ENCODE results near the gene ALS2. TPM values are rescaled to one million over a fixed set of nuclear protein-coding genes. Genes with fewer than 3 reads are reported as not detected.

ALS2 gene
- total and polyA plus RNA-seq, 2 of the 8 experiments (the other 6 are each of a cell fraction or from before 2014, with no cell fraction given), result 12.1 to 34.5 TPM

DNA sequence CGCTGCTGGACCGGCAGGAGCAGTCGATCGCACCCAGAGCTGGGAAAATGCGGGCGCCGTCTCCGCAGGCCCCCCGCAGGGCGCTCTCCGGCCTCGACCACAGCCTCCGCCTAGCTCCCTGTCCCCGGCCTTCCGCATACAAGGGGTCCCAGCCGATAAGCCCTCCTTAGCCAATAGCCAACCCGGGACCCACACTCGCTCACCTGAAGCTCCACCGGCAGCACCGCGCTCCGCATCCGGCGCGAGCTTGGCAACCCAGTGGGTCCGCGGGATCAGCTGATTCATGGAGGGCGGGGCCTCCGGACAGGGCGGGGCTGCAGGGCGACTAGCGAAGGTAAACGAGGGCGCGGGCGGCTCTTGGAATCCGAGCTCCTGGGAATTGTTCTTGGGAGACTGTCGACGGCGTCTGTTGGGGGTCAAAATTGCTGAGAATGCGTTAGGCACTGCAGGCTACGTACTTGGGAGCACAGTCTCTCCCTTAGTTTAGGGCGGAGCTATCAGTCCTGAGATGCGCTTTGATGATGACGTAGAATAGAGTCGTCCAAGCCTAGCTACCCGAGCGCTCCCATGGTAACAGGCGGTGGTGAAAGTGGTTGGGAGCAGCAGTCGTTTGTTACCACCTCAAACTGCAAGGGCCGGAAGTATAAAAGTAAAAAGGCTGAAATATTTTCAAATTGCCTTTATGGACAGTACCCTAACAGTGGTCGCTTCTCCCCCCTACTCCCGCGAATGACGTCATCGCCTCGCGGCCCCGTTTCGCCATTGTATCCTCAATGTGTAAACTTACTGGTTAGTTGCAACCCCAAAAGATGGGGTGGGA lies at the start of gene ALS2 (continued):
- TF ChIP-seq, protein P1, sequence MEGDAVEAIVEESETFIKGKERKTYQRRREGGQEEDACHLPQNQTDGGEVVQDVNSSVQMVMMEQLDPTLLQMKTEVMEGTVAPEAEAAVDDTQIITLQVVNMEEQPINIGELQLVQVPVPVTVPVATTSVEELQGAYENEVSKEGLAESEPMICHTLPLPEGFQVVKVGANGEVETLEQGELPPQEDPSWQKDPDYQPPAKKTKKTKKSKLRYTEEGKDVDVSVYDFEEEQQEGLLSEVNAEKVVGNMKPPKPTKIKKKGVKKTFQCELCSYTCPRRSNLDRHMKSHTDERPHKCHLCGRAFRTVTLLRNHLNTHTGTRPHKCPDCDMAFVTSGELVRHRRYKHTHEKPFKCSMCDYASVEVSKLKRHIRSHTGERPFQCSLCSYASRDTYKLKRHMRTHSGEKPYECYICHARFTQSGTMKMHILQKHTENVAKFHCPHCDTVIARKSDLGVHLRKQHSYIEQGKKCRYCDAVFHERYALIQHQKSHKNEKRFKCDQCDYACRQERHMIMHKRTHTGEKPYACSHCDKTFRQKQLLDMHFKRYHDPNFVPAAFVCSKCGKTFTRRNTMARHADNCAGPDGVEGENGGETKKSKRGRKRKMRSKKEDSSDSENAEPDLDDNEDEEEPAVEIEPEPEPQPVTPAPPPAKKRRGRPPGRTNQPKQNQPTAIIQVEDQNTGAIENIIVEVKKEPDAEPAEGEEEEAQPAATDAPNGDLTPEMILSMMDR (IDR thresholded peaks at IDR 0.05; ENCODE audit: control extremely low read depth in 1 of 3, insufficient read depth in 1 of 3, low read depth in 1 of 3, low read length in 3 of 3), result no peak
- TF ChIP-seq BRCA1 (IDR thresholded peaks at IDR 0.05; ENCODE audit: low read depth, low read length) (no peak), TAF1 (IDR thresholded peaks at IDR 0.05; ENCODE audit: low read depth, low read length) (peak; percentile 86), HDAC2 (IDR thresholded peaks at IDR 0.05; ENCODE audit: borderline replicate concordance in 1 of 2, low read depth in 2 of 2, low read length in 2 of 2) (no peak), SUZ12 (IDR thresholded peaks at IDR 0.05; ENCODE audit: low read length) (no peak), HDAC6 (IDR thresholded peaks at IDR 0.05; ENCODE audit: low read depth, low read length) (no peak), RNF2 (IDR thresholded peaks at IDR 0.05; ENCODE audit: borderline replicate concordance, low read depth, low read length, missing control alignments, poor library complexity, severe bottlenecking) (no peak), TBP (IDR thresholded peaks at IDR 0.05; ENCODE audit: low read depth, low read length) (peak; percentile 63), EZH2 (IDR thresholded peaks at IDR 0.05; ENCODE audit: low read depth, low read length, severe bottlenecking) (no peak), MAFK (IDR thresholded peaks at IDR 0.05; ENCODE audit: low read depth, low read length) (peak; percentile 15; the same call in 1 of the 2 replicates), TEAD4 (IDR thresholded peaks at IDR 0.05; ENCODE audit: low read depth, low read length) (peak; percentile 53; the same call in 1 of the 2 replicates), BACH1 (IDR thresholded peaks at IDR 0.05; ENCODE audit: low read length) (0 out of 2 replicates have a peak, but pooled peaks have one; percentile 3), SP1 (IDR thresholded peaks at IDR 0.05; ENCODE audit: low read depth, low read length) (peak; percentile 75; the same call in 1 of the 2 replicates), ASH2L (IDR thresholded peaks at IDR 0.05; ENCODE audit: low read length) (peak; percentile 90), PHF8 (conservative IDR thresholded peaks at IDR 0.05; ENCODE audit: low read depth, low read length) (peak; percentile 60; the same call in 1 of the 2 replicates), NANOG (IDR thresholded peaks at IDR 0.05; ENCODE audit: insufficient read depth, low read depth, low read length, poor library complexity, severe bottlenecking) (peak; percentile 4), SIRT6 (IDR thresholded peaks at IDR 0.05; ENCODE audit: low read length) (no peak), YY1 (IDR thresholded peaks at IDR 0.05; ENCODE audit: low read depth, low read length) (0 out of 2 replicates have a peak, but pooled peaks have one; percentile 40)
- TF ChIP-seq, protein P2, sequence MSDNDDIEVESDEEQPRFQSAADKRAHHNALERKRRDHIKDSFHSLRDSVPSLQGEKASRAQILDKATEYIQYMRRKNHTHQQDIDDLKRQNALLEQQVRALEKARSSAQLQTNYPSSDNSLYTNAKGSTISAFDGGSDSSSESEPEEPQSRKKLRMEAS (IDR thresholded peaks at IDR 0.05), result peak; percentile 34; the same call in 1 of the 2 replicates

Data from H1 (cell line).